ENCODE data around the gene LYSMD2.

LYSMD2 gene

GRCh38 chr15:51736751-51737521 is 519 bp downstream of the LYSMD2 start:
- Histone ChIP-seq H3K27ac (ENCODE audit: low read depth, low read length) (no peak overlapping the region), H3K4me3 (ENCODE audit: low read depth in 1 of 5, low read length in 5 of 5) (peak overlapping the region; percentile 71 to 84 (median 80)), H3K4me1 (ENCODE audit: control insufficient read depth in 5 of 5, insufficient read depth in 5 of 5, low read length in 5 of 5) (peaks cover 2 to 33% (median 21%) of the 10 kb centered on the region in 5 donors), H3K27me3 (ENCODE audit: control insufficient read depth in 5 of 5, insufficient read depth in 4 of 5, low read length in 5 of 5) (no peaks in the 10 kb centered on the region), H3K36me3 (ENCODE audit: control insufficient read depth in 5 of 5, insufficient read depth in 5 of 5, low read length in 5 of 5) (no peaks in the 10 kb centered on the region), H3K9me3 (ENCODE audit: control insufficient read depth in 5 of 5, low read length in 5 of 5) (no peaks in the 10 kb centered on the region), H3K9ac (ENCODE audit: low read length in 5 of 5) (peak overlapping the region in 2 of 5 donors; percentile 34 to 62)

GRCh38 chr15:51736069-51736468 is 1.4 kb downstream of the LYSMD2 start:
- Histone ChIP-seq H3K9me3 (ENCODE audit: control insufficient read depth in 5 of 5, low read length in 5 of 5) (no peaks in the 10 kb centered on the region), H3K4me3 (ENCODE audit: low read depth in 1 of 5, low read length in 5 of 5) (peak overlapping the region in 3 of 5 donors; percentile 78 to 81 (median 80)), H3K4me1 (ENCODE audit: control insufficient read depth in 5 of 5, insufficient read depth in 5 of 5, low read length in 5 of 5) (peaks cover 2 to 41% (median 29%) of the 10 kb centered on the region in 5 donors), H3K27ac (ENCODE audit: low read depth, low read length) (no peak overlapping the region), H3K9ac (ENCODE audit: low read length in 5 of 5) (peak overlapping the region in 1 of 5 donors; percentile 34), H3K27me3 (ENCODE audit: control insufficient read depth in 5 of 5, insufficient read depth in 4 of 5, low read length in 5 of 5) (no peaks in the 10 kb centered on the region), H3K36me3 (ENCODE audit: control insufficient read depth in 5 of 5, insufficient read depth in 5 of 5, low read length in 5 of 5) (no peaks in the 10 kb centered on the region)

- no peaks in the 10 kb centered on the region for H3K9me3 ChIP-seq (ENCODE audit: control insufficient read depth in 5 of 5, low read length in 5 of 5)
- H3K27ac ChIP-seq (ENCODE audit: low read depth, low read length), result no peak overlapping the region
- H3K4me3 ChIP-seq (ENCODE audit: low read depth in 1 of 5, low read length in 5 of 5), result no peak overlapping the region
Measured at GRCh38 chr15:51735228-51736010, 2.0 kb downstream of the LYSMD2 start.

GRCh38 chr15:51732646-51733045 is 4.8 kb downstream of the LYSMD2 start:
- Histone ChIP-seq H3K9ac (ENCODE audit: low read length in 5 of 5) (no peak overlapping the region), H3K4me1 (ENCODE audit: control insufficient read depth in 5 of 5, insufficient read depth in 5 of 5, low read length in 5 of 5) (peaks cover 0 to 39% (median 27%) of the 10 kb centered on the region in 5 donors), H3K27ac (ENCODE audit: low read depth, low read length) (no peak overlapping the region), H3K9me3 (ENCODE audit: control insufficient read depth in 5 of 5, low read length in 5 of 5) (no peaks in the 10 kb centered on the region), H3K36me3 (ENCODE audit: control insufficient read depth in 5 of 5, insufficient read depth in 5 of 5, low read length in 5 of 5) (no peaks in the 10 kb centered on the region), H3K27me3 (ENCODE audit: control insufficient read depth in 5 of 5, insufficient read depth in 4 of 5, low read length in 5 of 5) (no peaks in the 10 kb centered on the region), H3K4me3 (ENCODE audit: low read depth in 1 of 5, low read length in 5 of 5) (no peak overlapping the region)

More at GRCh38 chr15:51735228-51736010, 2.0 kb downstream of the LYSMD2 start:
- H3K27me3 ChIP-seq (ENCODE audit: control insufficient read depth in 5 of 5, insufficient read depth in 4 of 5, low read length in 5 of 5), result no peaks in the 10 kb centered on the region
- peaks cover 2 to 45% (median 32%) of the 10 kb centered on the region in 5 donors for H3K4me1 ChIP-seq (ENCODE audit: control insufficient read depth in 5 of 5, insufficient read depth in 5 of 5, low read length in 5 of 5)
- no peaks in the 10 kb centered on the region for H3K36me3 ChIP-seq (ENCODE audit: control insufficient read depth in 5 of 5, insufficient read depth in 5 of 5, low read length in 5 of 5)
- H3K9ac ChIP-seq (ENCODE audit: low read length in 5 of 5), result no peak overlapping the region

- no peaks in the 10 kb centered on the region for H3K27me3 ChIP-seq (ENCODE audit: control insufficient read depth in 5 of 5, insufficient read depth in 4 of 5, low read length in 5 of 5)
- H3K36me3 ChIP-seq (ENCODE audit: control insufficient read depth in 5 of 5, insufficient read depth in 5 of 5, low read length in 5 of 5), result no peaks in the 10 kb centered on the region
- peak overlapping the region; percentile 28 for H3K27ac ChIP-seq (ENCODE audit: low read depth, low read length)
- peak overlapping the region; percentile 6 to 57 (median 29) for H3K4me3 ChIP-seq (ENCODE audit: low read depth in 1 of 5, low read length in 5 of 5)
- H3K4me1 ChIP-seq (ENCODE audit: control insufficient read depth in 5 of 5, insufficient read depth in 5 of 5, low read length in 5 of 5), result peaks cover 0 to 38% (median 31%) of the 10 kb centered on the region in 5 donors
- H3K9ac ChIP-seq (ENCODE audit: low read length in 5 of 5), result peak overlapping the region in 1 of 5 donors; percentile 21
- no peaks in the 10 kb centered on the region for H3K9me3 ChIP-seq (ENCODE audit: control insufficient read depth in 5 of 5, low read length in 5 of 5)
Measured at GRCh38 chr15:51731549-51732267, 5.7 kb downstream of the LYSMD2 start.

- Histone ChIP-seq H3K27me3 (ENCODE audit: control insufficient read depth in 5 of 5, insufficient read depth in 4 of 5, low read length in 5 of 5) (no peaks in the 10 kb centered on the region), H3K36me3 (ENCODE audit: control insufficient read depth in 5 of 5, insufficient read depth in 5 of 5, low read length in 5 of 5) (peaks cover 0 to 8% (median 0%) of the 10 kb centered on the region in 5 donors), H3K27ac (ENCODE audit: low read depth, low read length) (no peak overlapping the region), H3K9ac (ENCODE audit: low read length in 5 of 5) (no peak overlapping the region), H3K4me3 (ENCODE audit: low read depth in 1 of 5, low read length in 5 of 5) (no peak overlapping the region), H3K9me3 (ENCODE audit: control insufficient read depth in 5 of 5, low read length in 5 of 5) (no peaks in the 10 kb centered on the region), H3K4me1 (ENCODE audit: control insufficient read depth in 5 of 5, insufficient read depth in 5 of 5, low read length in 5 of 5) (peaks cover 0 to 34% (median 22%) of the 10 kb centered on the region in 5 donors)
Measured at GRCh38 chr15:51727141-51727897, 10.1 kb downstream of the LYSMD2 start.

GRCh38 chr15:51726302-51727073 is 11.0 kb downstream of the LYSMD2 start:
- Histone ChIP-seq H3K27me3 (ENCODE audit: control insufficient read depth in 5 of 5, insufficient read depth in 4 of 5, low read length in 5 of 5) (no peaks in the 10 kb centered on the region), H3K9ac (ENCODE audit: low read length in 5 of 5) (no peak overlapping the region), H3K4me1 (ENCODE audit: control insufficient read depth in 5 of 5, insufficient read depth in 5 of 5, low read length in 5 of 5) (peaks cover 0 to 32% (median 14%) of the 10 kb centered on the region in 5 donors), H3K9me3 (ENCODE audit: control insufficient read depth in 5 of 5, low read length in 5 of 5) (no peaks in the 10 kb centered on the region), H3K36me3 (ENCODE audit: control insufficient read depth in 5 of 5, insufficient read depth in 5 of 5, low read length in 5 of 5) (peaks cover 0 to 10% (median 0%) of the 10 kb centered on the region in 5 donors), H3K27ac (ENCODE audit: low read depth, low read length) (peak overlapping the region; percentile 24), H3K4me3 (ENCODE audit: low read depth in 1 of 5, low read length in 5 of 5) (no peak overlapping the region)

- Histone ChIP-seq H3K36me3 (ENCODE audit: control insufficient read depth in 5 of 5, insufficient read depth in 5 of 5, low read length in 5 of 5) (peaks cover 0 to 14% (median 0%) of the 10 kb centered on the region in 5 donors), H3K9me3 (ENCODE audit: control insufficient read depth in 5 of 5, low read length in 5 of 5) (no peaks in the 10 kb centered on the region), H3K27me3 (ENCODE audit: control insufficient read depth in 5 of 5, insufficient read depth in 4 of 5, low read length in 5 of 5) (no peaks in the 10 kb centered on the region), H3K4me3 (ENCODE audit: low read depth in 1 of 5, low read length in 5 of 5) (no peak overlapping the region), H3K9ac (ENCODE audit: low read length in 5 of 5) (no peak overlapping the region), H3K27ac (ENCODE audit: low read depth, low read length) (peak overlapping the region; percentile 3), H3K4me1 (ENCODE audit: control insufficient read depth in 5 of 5, insufficient read depth in 5 of 5, low read length in 5 of 5) (peaks cover 0 to 30% (median 6%) of the 10 kb centered on the region in 5 donors)
Measured at GRCh38 chr15:51724673-51725072, 12.8 kb downstream of the LYSMD2 start.

GRCh38 chr15:51724199-51724598 is 13.3 kb downstream of the LYSMD2 start:
- H3K4me1 ChIP-seq (ENCODE audit: control insufficient read depth in 5 of 5, insufficient read depth in 5 of 5, low read length in 5 of 5), result peaks cover 0 to 30% (median 6%) of the 10 kb centered on the region in 5 donors
- H3K36me3 ChIP-seq (ENCODE audit: control insufficient read depth in 5 of 5, insufficient read depth in 5 of 5, low read length in 5 of 5), result peaks cover 0 to 14% (median 0%) of the 10 kb centered on the region in 5 donors
- H3K4me3 ChIP-seq (ENCODE audit: low read depth in 1 of 5, low read length in 5 of 5), result no peak overlapping the region
- no peaks in the 10 kb centered on the region for H3K27me3 ChIP-seq (ENCODE audit: control insufficient read depth in 5 of 5, insufficient read depth in 4 of 5, low read length in 5 of 5)
- no peak overlapping the region for H3K27ac ChIP-seq (ENCODE audit: low read depth, low read length)
- no peak overlapping the region for H3K9ac ChIP-seq (ENCODE audit: low read length in 5 of 5)
- no peaks in the 10 kb centered on the region for H3K9me3 ChIP-seq (ENCODE audit: control insufficient read depth in 5 of 5, low read length in 5 of 5)

Data from subcutaneous abdominal adipose tissue (tissue), 5 donors.